NCI-H345 (cell line): ENCODE results near the gene NR2F1-AS1.
"Not testable (repeated sequence)": the region's sequence is repeated elsewhere in the genome, so short reads cannot be mapped to it uniquely, and the experiment has no call there.

Experiments
- DNase-seq: peaks from one replicate; lab custom pipeline; 2025; lab: John Stamatoyannopoulos, UW

The NR2F1-AS1 gene

DNA sequence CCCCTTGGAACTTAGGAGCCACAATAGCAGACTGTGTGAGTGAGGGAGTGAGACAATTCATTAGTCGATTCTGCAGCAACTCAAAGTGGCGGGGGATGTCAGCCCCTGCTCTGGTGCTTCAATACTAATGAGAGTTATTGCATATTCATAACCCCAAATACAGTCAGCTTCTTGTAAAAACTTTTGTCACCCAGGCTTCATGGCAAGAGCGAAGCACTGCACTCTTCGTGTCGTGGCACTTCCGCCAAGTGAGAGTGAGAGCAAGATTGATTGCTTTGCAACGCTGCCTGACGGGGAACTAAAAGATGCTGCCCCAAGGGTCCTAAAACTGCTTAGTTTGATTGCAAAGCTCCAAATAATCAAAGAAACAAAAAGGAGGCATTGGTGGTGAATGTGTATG, 150.9 kb downstream of the NR2F1-AS1 start:
- DNase-seq: no peak

DNA sequence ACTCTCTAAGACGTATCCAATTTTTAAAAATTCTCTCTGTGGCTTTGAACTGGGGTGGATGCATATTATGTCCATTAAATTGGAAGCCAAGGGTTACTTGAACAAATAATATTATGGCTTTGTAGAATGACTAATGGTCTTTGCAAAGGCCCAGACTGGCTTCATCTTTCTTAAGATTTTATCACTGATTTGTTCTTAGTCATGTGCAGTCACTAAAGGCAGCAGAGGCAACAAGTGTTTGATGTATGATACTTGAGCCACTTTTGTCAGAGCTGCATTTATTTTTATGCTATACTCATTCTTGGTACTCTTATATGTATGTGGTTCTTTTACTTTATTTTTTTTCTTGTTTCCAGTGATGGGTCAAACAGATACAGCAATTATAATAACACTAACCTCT, 152.2 kb downstream of the NR2F1-AS1 start:
- no peak for DNase-seq

GRCh38 chr5:93427316-93427715, 153.7 kb downstream of the NR2F1-AS1 start:
- no peak for DNase-seq

DNA sequence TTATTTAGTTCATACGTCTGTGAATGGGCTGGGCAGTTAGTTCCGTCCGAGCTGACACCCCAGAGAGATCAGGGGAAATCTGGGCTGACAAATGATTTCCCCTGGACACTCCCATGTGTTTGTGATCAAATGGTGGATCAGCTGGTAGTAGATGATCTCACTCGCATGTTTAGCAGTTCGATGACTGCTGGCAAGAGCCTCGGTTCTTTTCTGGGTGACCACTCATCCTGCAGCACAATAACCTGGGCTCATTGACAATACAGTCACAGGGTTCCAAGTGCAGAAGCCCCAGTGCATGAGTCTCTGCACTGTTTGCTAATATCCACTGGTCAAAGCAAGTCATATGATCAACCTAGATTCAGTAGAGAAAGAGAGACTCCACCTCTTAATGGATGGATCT, 155.9 kb downstream of the NR2F1-AS1 start:
- DNase-seq: no peak

DNA sequence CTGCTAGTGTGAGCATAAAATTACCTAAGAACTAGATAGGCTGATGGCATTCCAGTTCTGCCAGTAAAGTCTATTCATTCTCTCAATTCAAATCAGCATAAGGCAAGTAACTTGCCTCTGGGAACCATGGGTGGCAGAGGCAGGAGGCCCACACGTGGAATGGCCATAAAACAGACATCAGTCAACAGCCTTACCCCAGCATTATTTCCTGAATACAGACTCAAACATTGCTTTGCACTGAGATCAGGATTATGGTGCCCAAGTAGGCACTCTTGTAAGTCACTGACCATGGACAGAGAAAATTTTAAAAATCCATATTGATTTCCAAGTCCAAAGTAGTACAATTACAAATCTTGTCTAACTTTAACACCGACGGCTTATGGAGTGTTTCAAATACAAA, 157.7 kb downstream of the NR2F1-AS1 start:
- no peak for DNase-seq

DNA sequence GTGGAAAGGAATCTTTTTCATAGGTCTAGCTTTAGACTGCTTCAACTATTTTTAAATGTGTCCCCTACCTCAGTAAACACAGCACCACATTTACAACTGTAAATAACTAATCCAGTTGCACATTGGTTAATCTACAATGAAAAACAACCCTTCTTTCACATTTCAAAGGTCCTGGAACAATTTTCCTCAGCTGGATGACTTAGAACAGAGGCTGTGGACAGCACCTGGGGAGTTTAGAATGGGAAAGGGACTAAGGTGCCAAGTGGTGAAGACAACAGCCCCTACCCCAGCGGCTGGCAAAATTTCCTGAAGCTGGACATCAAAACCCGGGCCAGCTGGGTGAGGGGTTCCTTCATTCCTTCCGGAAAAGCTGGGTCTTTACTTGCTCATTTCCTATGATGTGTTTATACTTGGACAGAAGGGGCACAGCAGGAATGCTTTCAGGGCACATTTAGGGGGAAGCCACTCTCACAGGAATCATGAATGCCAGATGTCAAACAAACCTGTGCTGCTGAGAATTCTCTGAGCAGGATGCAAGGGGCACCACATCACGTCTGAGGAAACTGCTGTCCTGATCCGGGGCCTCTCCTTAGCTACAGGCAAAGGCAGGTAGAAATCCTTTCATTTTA, 158.3 kb downstream of the NR2F1-AS1 start:
- DNase-seq: peak; percentile 4

GRCh38 chr5:93421987-93422401, 159.0 kb downstream of the NR2F1-AS1 start:
- DNase-seq: no peak

DNA sequence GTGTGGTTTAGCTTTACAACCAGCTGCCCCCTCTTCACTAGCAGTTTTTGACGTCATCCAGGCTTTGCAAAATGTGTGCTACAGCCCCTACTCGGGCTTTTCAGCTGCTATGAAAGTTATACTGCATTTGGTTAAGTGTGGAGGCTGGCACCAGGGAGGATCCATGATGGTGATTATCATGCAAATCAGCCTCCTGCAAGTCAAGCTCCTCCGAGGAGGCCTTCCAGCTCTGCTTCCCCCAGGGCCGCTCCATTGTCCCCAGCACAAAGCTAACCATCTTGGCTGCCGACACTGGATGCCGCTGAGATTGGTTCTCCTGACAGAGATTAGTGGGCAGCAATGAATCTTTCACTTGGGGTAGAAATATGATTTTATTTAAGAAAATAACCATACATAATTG, 159.6 kb downstream of the NR2F1-AS1 start:
- DNase-seq: no peak

DNA sequence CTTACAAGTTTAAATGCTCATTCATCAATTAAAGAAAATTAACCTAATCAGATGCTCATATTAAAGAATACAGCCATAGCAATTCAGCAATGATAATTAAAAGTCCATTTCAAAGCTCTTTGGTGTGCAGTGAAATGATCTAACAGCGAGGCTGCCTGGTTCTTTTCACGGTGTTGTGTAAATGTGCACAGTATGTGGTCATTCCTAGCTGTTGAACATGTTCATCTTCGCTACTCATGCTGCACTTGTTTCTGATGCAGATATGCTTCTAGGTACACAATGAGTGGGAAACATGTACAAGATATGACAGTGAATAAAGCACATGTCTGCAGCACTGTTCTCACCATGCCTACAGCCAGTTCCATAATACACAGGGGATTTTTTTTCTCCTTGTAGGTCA, 163.5 kb downstream of the NR2F1-AS1 start:
- DNase-seq: no peak

DNA sequence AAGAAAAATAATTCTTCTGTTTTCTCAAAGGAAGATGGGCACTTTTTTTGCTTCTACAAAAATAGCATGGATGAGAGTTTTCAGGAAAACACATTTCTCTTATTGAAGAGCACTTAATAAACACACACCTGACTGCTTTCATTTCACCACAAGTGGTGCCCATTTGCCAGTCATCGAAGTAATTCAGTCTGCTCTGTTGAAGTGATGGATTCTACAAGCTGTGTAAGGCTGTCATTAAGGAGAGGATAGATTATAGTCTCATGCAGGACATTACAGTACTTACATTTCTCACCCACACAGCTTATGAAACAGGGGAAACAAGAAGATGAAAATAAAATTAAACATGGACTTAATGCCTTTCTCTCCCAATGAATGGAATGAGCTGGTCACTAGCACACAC, 165.2 kb downstream of the NR2F1-AS1 start:
- no peak for DNase-seq

DNA sequence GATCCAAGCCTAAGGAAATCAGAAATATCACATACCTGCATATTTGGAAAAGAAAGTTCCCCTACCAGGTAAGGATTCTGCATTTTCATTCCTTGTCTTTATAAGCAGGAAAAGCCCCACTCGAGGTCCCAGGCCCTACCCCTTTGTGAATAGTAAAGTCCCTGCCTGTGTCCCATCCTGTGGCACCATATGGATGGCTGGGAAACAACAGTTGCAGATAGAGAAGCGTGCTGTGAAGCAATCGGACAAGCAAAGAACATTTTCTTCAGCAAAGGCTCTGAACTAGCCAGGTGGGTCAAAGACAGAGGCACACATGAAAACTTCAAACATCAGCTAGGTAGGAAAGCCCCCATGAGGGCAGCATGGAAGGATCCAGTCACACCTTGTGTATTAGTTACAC, 169.3 kb downstream of the NR2F1-AS1 start:
- DNase-seq: no peak

- DNase-seq: no peak
Observed at GRCh38 chr5:93409691-93410090, 171.3 kb downstream of the NR2F1-AS1 start.

DNA sequence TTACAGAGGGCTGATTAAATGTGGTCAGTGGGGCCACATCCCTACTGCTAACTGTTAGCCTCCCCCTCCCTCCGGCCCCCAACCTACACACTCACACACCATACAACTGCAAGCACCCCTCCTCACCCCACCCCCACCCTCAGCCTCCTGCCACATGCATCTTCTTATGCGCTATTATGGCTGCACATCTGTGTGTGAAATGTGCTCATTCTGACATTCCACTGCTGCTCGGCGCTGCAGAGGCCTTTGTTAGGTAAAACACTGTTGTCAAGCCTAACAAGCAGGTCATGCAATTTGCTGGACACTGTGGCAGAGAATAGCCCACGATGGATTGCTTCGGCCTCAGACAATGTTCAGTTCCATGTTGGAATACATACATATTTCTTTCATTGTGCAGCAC, 173.6 kb downstream of the NR2F1-AS1 start:
- no peak for DNase-seq

GRCh38 chr5:93406971-93407401, 174.0 kb downstream of the NR2F1-AS1 start:
- no peak for DNase-seq

GRCh38 chr5:93404246-93404645, 176.8 kb downstream of the NR2F1-AS1 start:
- DNase-seq: no peak

DNA sequence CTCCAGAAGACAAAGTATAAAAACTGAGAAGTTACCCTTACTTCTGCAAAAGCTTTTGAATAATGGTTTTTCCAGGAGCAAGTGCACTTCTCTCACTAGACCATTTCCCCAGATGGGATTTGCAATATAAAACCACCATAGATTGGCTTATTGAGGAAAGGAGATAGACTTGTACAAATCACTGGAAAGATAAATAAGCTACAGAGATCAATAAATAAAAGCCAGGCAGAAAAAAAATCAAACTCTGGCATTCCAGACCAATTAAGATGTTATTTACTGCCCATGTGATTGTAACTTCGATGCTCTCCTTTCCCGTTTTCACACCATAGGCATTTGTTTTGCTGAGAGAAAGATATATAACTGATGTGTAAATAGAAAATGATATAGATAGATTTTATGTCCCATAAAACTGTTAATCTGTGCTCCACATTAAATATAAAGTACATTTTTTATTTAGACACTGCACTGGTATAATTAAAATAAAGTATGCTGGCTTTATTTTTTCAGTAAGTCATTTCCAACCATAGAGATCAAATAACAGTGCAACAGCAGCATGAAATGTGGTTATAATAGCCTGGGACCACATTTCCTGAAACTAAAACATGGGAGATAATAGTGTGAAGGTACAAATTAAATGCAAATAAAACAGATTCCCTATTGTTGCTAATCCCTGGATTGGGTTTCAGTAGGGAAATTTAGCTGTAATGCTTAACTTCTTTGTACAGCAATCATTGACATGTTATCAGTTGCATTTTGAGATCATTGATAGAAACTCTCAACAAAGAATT, 177.7 kb downstream of the NR2F1-AS1 start:
- DNase-seq: no peak

- DNase-seq: no peak
Observed at GRCh38 chr5:93402451-93402850, 178.6 kb downstream of the NR2F1-AS1 start.

GRCh38 chr5:93401634-93402213, 179.3 kb downstream of the NR2F1-AS1 start:
- DNase-seq: no peak

DNA sequence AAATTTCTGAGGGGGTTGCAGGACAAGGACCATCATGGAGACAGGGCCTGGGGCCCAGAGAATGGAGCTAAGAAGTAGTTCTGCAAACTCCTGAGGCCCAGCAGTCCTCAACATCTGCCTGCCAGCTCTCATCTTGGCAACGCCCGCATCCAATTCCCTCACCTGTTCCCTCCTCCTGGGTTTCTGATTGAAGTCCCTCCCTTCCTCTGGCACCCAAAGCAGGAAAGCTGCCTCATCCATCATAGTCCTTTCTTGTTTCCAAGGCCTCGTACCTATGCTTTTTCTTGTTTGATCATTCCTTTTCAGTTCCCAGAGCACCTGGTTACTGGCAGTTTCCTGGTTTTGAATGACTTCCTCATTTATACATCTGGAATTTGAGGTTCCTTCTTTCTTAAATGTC, 181.3 kb downstream of the NR2F1-AS1 start:
- no peak for DNase-seq

- no peak for DNase-seq
Observed at GRCh38 chr5:93395971-93396379, 185.0 kb downstream of the NR2F1-AS1 start.

GRCh38 chr5:93395010-93395409, 186.0 kb downstream of the NR2F1-AS1 start:
- DNase-seq: no peak

GRCh38 chr5:93394301-93394700, 186.7 kb downstream of the NR2F1-AS1 start:
- DNase-seq: no peak

DNA sequence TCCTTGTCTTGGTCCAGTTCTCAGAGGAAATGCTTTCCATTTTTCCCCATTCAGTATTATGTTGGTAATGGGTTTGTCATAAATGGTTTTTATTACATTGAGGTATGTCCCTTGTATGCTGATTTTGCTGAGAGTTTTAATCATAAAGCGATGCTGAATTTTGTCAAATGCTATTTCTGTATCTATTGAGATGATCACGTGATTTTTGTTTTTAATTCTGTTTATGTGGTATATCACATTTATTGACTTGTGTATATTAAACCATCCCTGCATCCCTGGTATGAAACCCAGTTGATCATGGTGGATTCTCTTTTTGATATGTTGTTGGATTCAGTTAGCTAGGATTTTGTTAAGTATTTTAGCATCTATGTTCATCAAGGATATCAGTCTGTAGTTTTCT, 189.8 kb downstream of the NR2F1-AS1 start:
- DNase-seq: not testable (repeated sequence)
